ENCODE measurements around the gene GP5. TPM values are rescaled to one million over a fixed set of nuclear protein-coding genes. Genes with fewer than 3 reads are reported as not detected.

The GP5 gene
- total RNA-seq, 1 donor from 2014 or later: not detected

- intact Hi-C loops (cut with micrococcal nuclease): no loop called here
- H3K27me3 ChIP-seq (ENCODE audit: low read depth): peaks cover 78% of the 10 kb centered on the region
- no peak for DNase-seq
Measured at GRCh38 chr3:194374935-194375334, 24.1 kb downstream of the GP5 start.

GRCh38 chr3:194373899-194374298 lies 25.2 kb downstream of the GP5 start:
- DNase-seq: no peak
- H3K4me1 ChIP-seq: peaks cover 4% of the 10 kb centered on the region
- H3K4me3 ChIP-seq: no peak overlapping the region
- no peaks in the 10 kb centered on the region for H3K36me3 ChIP-seq
- TF ChIP-seq CTCF (IDR thresholded peaks at IDR 0.05; ENCODE audit: borderline replicate concordance): no peak
- intact Hi-C loops (cut with micrococcal nuclease): no loop called here
- H3K9me3 ChIP-seq (replicated peaks): no peaks in the 10 kb centered on the region
- H3K27me3 ChIP-seq (ENCODE audit: low read depth): peaks cover 78% of the 10 kb centered on the region
- H3K27ac ChIP-seq (replicated peaks): no peak overlapping the region

More at GRCh38 chr3:194374935-194375334, 24.1 kb downstream of the GP5 start:
- H3K4me1 ChIP-seq: peaks cover under 1% of the 10 kb centered on the region
- TF ChIP-seq CTCF (IDR thresholded peaks at IDR 0.05; ENCODE audit: borderline replicate concordance): no peak
- H3K9me3 ChIP-seq (replicated peaks): no peaks in the 10 kb centered on the region
- no peak overlapping the region for H3K27ac ChIP-seq (replicated peaks)
- no peak overlapping the region for H3K4me3 ChIP-seq
- no peaks in the 10 kb centered on the region for H3K36me3 ChIP-seq

GRCh38 chr3:194373028-194373427 lies 26.0 kb downstream of the GP5 start:
- Histone ChIP-seq H3K4me3 (no peak overlapping the region), H3K4me1 (peaks cover 4% of the 10 kb centered on the region), H3K27me3 (ENCODE audit: low read depth) (peaks cover 78% of the 10 kb centered on the region), H3K27ac (replicated peaks) (no peak overlapping the region), H3K36me3 (no peaks in the 10 kb centered on the region), H3K9me3 (replicated peaks) (no peaks in the 10 kb centered on the region)
- intact Hi-C loops (cut with micrococcal nuclease): no loop called here
- TF ChIP-seq CTCF (IDR thresholded peaks at IDR 0.05; ENCODE audit: borderline replicate concordance): no peak
- no peak for DNase-seq

- H3K9me3 ChIP-seq (replicated peaks): no peaks in the 10 kb centered on the region
- DNase-seq: no peak
Measured at GRCh38 chr3:194370753-194371152, 28.3 kb downstream of the GP5 start.

GRCh38 chr3:194369522-194370279 lies 29.4 kb downstream of the GP5 start, which contains the start of gene LRRC15:
LRRC15 (minus strand) TSS chr3:194369743; CDS start chr3:194361043, 8,700 bp downstream.
- Histone ChIP-seq H3K27me3 (ENCODE audit: low read depth) (peaks cover 59% of the 10 kb centered on the region), H3K36me3 (no peaks in the 10 kb centered on the region), H3K4me1 (peaks cover 10% of the 10 kb centered on the region), H3K9me3 (replicated peaks) (no peaks in the 10 kb centered on the region), H3K4me3 (no peak within 1 kb of the TSS), H3K27ac (replicated peaks) (no peak within 1 kb of the TSS)
- no peak for DNase-seq
- no peak for TF ChIP-seq CTCF (IDR thresholded peaks at IDR 0.05; ENCODE audit: borderline replicate concordance)
- intact Hi-C loops (cut with micrococcal nuclease): no loop called here

More at GRCh38 chr3:194370753-194371152, 28.3 kb downstream of the GP5 start:
- Histone ChIP-seq H3K36me3 (no peaks in the 10 kb centered on the region), H3K27ac (replicated peaks) (no peak overlapping the region), H3K4me3 (no peak overlapping the region), H3K27me3 (ENCODE audit: low read depth) (peaks cover 66% of the 10 kb centered on the region), H3K4me1 (peaks cover 4% of the 10 kb centered on the region)
- TF ChIP-seq CTCF (IDR thresholded peaks at IDR 0.05; ENCODE audit: borderline replicate concordance): no peak
- intact Hi-C loops (cut with micrococcal nuclease): no loop called here
